GM21381 (cell line): ENCODE data around the gene ZNRF1.
A peak's percentile ranks its signal among the peaks of the same experiment; 100 is the strongest.

ENCODE experiments used
- ATAC-seq: cut with Tn5 transposase; IDR thresholded peaks from one replicate; pipeline ENCODE4 v1.9.1; 2021; ENCODE audit warnings: mild to moderate bottlenecking, moderate library complexity; ENCODE audit not compliant: unreplicated experiment

ZNRF1 gene

GRCh38 chr16:75138636-75139035 is 139.8 kb downstream of the ZNRF1 start:
- no peak for ATAC-seq

GRCh38 chr16:75139498-75139897 is 140.7 kb downstream of the ZNRF1 start:
- no peak for ATAC-seq

- ATAC-seq = no peak
Observed at GRCh38 chr16:75143941-75144340, 145.1 kb downstream of the ZNRF1 start.

GRCh38 chr16:75147968-75148310 is 149.1 kb downstream of the ZNRF1 start:
- no peak for ATAC-seq

- peak; percentile 80 for ATAC-seq
Observed at GRCh38 chr16:75148311-75149195, 149.7 kb downstream of the ZNRF1 start, which contains the start of gene ZFP1. ZFP1 (plus strand) TSS chr16:75148524; CDS start chr16:75152952, 4,428 bp downstream.

- no peak for ATAC-seq
Observed at GRCh38 chr16:75151798-75152197, 153.0 kb downstream of the ZNRF1 start.

- no peak for ATAC-seq
Observed at GRCh38 chr16:75152635-75153034, 153.8 kb downstream of the ZNRF1 start.

- no peak for ATAC-seq
Observed at GRCh38 chr16:75160386-75160785, 161.6 kb downstream of the ZNRF1 start.
